Upper lobe of right lung (tissue), 1 donor: ENCODE measurements around the gene SEBOX. TPM values are rescaled to one million over a fixed set of nuclear protein-coding genes. Genes with fewer than 3 reads are reported as not detected.

Experiments used
- ATAC-seq: fragments of 200-7000 bp; cut with Tn5 transposase; one replicate; pipeline ENCODE4 v1.9.1; 2020; ENCODE audit warnings: mild to moderate bottlenecking, moderate library complexity
- DNase-seq: peaks from one replicate; pipeline ENCODE4 v3.0.0-alpha.2; 2020
- H3K27ac ChIP-seq: fragments of 200-600 bp; one replicate; pipeline ENCODE4 v1.8.0; 2022
- H3K27me3 ChIP-seq: fragments of 200-600 bp; one replicate; pipeline ENCODE4 v1.8.0; 2022; ENCODE audit warnings: mild to moderate bottlenecking
- H3K36me3 ChIP-seq: fragments of 200-600 bp; one replicate; pipeline ENCODE4 v1.8.0; 2022
- H3K4me1 ChIP-seq: fragments of 200-600 bp; one replicate; pipeline ENCODE4 v1.8.0; 2022
- H3K4me3 ChIP-seq: fragments of 200-600 bp; one replicate; pipeline ENCODE4 v1.8.0; 2022; ENCODE audit warnings: mild to moderate bottlenecking
- H3K9me3 ChIP-seq: fragments of 200-600 bp; one replicate; pipeline ENCODE4 v1.8.0; 2022
- intact Hi-C: fragments of 100-400 bp; cut with DNase I; formaldehyde crosslinking; loops from one replicate; pipeline ENCODE4 v1.11.0; 2022
- total RNA-seq: library from RNA; stranded (reverse); fragmentation: NEBNext Ultra II Directional; extraction: Animal tissue kit (Norgen Biotek cat#: 25700); gene quantifications from one replicate; pipeline ENCODE4 v1.2.1, GENCODE V29; 2021
- TF ChIP-seq, protein P1 (sequence below): fragments of 200-600 bp; IDR thresholded peaks from one replicate; pipeline ENCODE4 v1.8.0; 2022; ENCODE audit warnings: antibody characterized with exemption
- donor health status: DM: no; HTN: yes; CAD: no; lungs with severe emphysema.

The SEBOX gene
- total RNA-seq, 1 donor from 2014 or later = not detected

DNA sequence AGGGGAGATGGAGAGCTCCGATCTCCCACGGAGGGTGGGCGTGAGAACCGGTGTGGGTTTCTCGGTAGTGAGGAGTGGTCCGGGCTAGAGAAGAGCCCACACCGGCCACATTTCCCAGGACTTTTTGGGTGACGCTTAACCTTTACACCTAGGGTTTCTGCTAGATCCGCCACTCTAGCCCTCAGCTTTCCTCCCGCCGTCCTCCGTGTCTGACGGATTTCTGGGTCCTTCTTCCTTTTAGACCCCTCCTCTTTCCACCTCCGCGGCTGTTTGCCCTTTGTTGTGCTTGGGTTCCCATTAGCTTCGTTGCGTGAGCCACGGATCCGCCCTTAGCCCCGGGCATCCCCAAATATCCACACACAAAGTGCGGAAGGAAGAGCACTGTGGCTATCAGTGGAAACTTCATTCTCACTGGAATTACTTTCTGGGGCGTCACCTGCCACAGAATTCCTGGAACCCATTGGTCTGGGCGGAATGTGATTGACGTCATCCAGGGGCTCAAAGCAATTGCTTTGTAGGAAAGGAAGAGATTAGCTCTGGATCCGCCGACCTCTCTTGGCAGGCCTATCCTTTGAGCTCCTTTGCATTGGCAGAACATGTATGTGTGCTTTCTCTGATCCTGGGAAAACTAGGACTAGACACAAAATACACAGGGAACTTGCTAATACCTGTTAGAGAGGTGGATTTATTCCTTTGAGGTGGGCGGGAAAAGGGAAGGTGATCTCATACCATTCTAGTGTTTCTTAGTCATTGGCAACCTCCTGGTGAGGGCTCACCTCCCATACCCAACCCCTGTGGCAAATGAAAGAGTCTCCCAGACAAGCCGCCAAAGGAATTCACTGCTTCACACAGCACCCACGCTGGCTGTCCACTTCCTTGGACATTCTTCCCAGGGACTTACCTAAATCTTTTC, 28.8 kb downstream of the SEBOX start:
- Histone ChIP-seq H3K4me3 (peak overlapping the region; percentile 88), H3K9me3 (no peaks in the 10 kb centered on the region), H3K27ac (peak overlapping the region; percentile 95), H3K36me3 (peaks cover 30% of the 10 kb centered on the region), H3K27me3 (no peaks in the 10 kb centered on the region), H3K4me1 (peaks cover 31% of the 10 kb centered on the region)
- TF ChIP-seq, protein P1, sequence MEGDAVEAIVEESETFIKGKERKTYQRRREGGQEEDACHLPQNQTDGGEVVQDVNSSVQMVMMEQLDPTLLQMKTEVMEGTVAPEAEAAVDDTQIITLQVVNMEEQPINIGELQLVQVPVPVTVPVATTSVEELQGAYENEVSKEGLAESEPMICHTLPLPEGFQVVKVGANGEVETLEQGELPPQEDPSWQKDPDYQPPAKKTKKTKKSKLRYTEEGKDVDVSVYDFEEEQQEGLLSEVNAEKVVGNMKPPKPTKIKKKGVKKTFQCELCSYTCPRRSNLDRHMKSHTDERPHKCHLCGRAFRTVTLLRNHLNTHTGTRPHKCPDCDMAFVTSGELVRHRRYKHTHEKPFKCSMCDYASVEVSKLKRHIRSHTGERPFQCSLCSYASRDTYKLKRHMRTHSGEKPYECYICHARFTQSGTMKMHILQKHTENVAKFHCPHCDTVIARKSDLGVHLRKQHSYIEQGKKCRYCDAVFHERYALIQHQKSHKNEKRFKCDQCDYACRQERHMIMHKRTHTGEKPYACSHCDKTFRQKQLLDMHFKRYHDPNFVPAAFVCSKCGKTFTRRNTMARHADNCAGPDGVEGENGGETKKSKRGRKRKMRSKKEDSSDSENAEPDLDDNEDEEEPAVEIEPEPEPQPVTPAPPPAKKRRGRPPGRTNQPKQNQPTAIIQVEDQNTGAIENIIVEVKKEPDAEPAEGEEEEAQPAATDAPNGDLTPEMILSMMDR = no peak
- ATAC-seq (peak; percentile 12), DNase-seq (peak; percentile 71)
- intact Hi-C loops = no loop called here

DNA sequence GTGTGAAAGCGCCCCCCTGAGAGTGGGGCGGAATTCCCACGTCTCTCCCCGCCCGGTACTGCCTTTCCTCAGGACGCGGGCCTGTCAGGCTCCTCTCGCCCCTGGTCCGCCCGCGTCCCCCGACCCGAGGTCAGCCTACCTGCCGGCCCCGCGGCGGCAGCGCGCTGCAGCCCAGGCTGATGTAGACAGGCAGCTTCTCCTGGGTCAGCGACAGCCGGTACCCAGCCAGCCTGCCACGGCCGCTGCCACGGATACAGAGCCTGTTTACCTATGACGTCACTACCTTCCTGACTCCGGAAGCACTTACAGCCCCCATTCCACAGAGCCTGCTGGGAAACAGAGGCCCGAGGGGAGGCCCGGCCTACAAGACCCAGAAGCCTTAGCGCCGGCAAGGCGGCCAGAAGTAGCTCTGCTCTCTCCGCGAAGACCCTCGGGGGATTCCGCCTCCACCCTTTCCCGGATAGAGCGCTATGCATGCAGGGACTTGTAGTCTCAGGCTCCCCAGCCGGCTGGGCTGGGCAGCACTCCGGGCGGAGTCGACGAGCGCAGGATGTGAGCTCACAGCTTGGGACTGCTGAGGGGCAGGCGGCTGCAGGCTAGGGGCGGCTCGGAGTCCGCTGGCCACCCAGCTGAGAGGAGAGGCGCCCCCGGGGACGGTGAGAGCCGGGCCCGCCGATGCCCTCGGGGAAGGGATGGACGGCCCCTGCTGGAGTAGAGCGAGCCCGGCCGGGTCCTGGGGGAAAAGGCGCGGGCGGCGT, 29.6 kb downstream of the SEBOX start, which contains the start of the genes IFT20 and TNFAIP1:
TSS of gene IFT20 (minus strand) at position 272 of the 758 bp plus-strand sequence. CDS start 3,487 bp downstream, outside the sequence.
TSS of gene TNFAIP1 (plus strand) at position 561 of the 758 bp plus-strand sequence. CDS start 3,761 bp downstream, outside the sequence.
- TF ChIP-seq, protein P1 = no peak
- H3K9me3 ChIP-seq = no peaks in the 10 kb centered on the region
- H3K4me1 ChIP-seq = peaks cover 31% of the 10 kb centered on the region
- H3K27me3 ChIP-seq = no peaks in the 10 kb centered on the region
- intact Hi-C loops = no loop called here
- H3K4me3 ChIP-seq = peak within 1 kb of the TSS; percentile 88
- peak within 1 kb of the TSS; percentile 95 for H3K27ac ChIP-seq
- ATAC-seq (peak; percentile 98), DNase-seq (peak; percentile 99)
- H3K36me3 ChIP-seq = peaks cover 30% of the 10 kb centered on the region

DNA sequence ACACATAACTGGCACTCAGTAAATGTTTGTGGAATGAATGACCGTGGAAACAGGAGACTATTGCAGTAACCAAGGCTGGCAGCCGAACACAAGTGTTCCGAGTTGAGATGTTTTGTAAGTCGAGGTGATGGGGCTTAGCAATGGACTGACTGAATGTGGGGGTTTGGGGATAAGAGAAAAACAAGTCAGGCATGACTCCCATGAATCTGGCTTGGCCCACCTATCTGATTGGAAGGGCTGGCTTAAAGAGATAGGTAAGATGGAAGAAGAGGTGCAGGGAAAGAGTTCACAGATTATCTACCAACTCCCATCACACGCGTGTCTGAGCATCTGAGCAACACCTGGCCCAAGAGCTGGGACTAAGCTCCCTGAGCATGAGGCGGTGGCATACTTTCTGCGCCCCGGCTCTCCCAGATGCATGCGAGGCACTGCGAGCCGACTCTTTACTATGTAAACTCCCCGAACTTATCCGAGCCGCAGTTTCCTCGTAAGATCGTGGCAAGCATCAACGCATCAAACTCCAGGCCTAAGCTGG, 30.3 kb downstream of the SEBOX start:
- Histone ChIP-seq H3K36me3 (peaks cover 27% of the 10 kb centered on the region), H3K27me3 (no peaks in the 10 kb centered on the region), H3K4me3 (peak overlapping the region; percentile 88), H3K27ac (peak overlapping the region; percentile 95), H3K4me1 (peaks cover 31% of the 10 kb centered on the region), H3K9me3 (no peaks in the 10 kb centered on the region)
- intact Hi-C loops = no loop called here
- no peak for DNase-seq
- ATAC-seq = no peak
- TF ChIP-seq, protein P1 = no peak

DNA sequence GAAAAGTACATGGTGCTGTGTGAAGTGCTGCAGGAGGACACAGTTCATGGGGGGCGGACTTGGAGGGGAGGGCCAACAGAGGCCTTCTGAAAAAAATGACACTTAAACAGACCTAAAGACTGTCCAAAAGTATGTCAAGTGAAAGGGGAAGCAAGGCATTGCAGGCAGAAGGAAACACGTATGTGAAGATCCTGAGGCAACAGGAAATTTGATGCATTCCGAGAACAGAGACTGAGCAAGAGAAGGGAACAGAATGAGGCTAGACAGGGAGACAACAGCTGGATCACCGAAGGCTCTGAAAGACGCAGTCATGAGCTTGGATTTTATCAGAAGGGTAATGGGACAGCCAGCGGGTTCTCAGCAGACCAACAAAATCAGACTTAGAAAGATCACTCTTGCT, 30.8 kb downstream of the SEBOX start:
- no peaks in the 10 kb centered on the region for H3K27me3 ChIP-seq
- ATAC-seq (no peak), DNase-seq (no peak)
- TF ChIP-seq, protein P1 = no peak
- no peaks in the 10 kb centered on the region for H3K9me3 ChIP-seq
- H3K36me3 ChIP-seq = peaks cover 27% of the 10 kb centered on the region
- peak overlapping the region; percentile 95 for H3K27ac ChIP-seq
- intact Hi-C loops = no loop called here
- peak overlapping the region; percentile 88 for H3K4me3 ChIP-seq
- H3K4me1 ChIP-seq = peaks cover 31% of the 10 kb centered on the region

DNA sequence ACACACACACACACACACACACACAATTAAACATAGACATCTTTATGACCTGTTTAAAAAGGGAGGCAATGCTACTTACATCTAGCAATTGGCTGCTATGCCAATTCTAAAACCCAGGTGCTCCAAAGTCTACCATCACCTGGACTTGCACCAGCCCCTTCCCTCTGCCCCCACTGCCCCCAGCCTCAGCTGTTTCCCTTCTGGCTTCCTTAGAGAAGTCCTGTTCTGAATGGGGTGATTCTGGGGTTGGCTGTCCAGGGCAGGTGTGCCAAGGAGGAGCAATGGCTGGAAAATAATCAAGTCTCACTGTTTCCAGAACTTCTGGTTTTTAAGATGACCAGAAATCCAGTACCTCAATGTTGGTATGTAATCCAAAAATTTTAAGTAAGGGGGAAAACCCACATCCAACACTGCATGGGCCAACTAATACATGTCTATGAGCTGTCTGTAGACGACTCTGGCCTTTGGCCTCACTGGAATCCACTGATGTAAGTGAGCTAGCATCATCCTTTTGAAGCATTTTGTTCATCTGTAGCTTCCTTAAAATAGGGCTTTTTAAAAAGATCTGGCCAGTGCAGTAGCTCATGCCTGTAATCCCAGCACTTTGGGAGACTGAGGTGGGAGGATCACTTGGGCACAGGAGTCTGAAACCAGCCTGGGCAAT, 31.8 kb downstream of the SEBOX start:
- DNase-seq = no peak
- Histone ChIP-seq H3K36me3 (peaks cover 37% of the 10 kb centered on the region), H3K27ac (no peak overlapping the region), H3K27me3 (no peaks in the 10 kb centered on the region), H3K9me3 (no peaks in the 10 kb centered on the region), H3K4me3 (no peak overlapping the region), H3K4me1 (peaks cover 33% of the 10 kb centered on the region)
- intact Hi-C loops = no loop called here
- ATAC-seq = no peak
- TF ChIP-seq, protein P1 = no peak
